Astrocyte (in vitro differentiated cells and primary cell): ENCODE results near the gene CCS. TPM values are rescaled to one million over a fixed set of nuclear protein-coding genes. Genes with fewer than 3 reads are reported as not detected.

Experiments
- DNase-seq: peaks from one replicate; pipeline ENCODE4 v3.0.0-alpha.2; 2010; ENCODE audit warnings: low read depth
- FAIRE-seq: peaks from 2 replicates; lab custom pipeline; 2011; peaks lifted over from hg19 to GRCh38; lab: Jason Lieb, UNC
- H2AFZ ChIP-seq: 2 replicates; pipeline ENCODE4 v1.6.0; 2012; ENCODE audit warnings: low read depth, low read length, inconsistent platforms
- H3K27ac ChIP-seq: 2 replicates; pipeline ENCODE4 v1.5.1; 2011; ENCODE audit warnings: low read depth, low read length, inconsistent platforms
- H3K27me3 ChIP-seq: 2 replicates; pipeline ENCODE4 v1.6.0; 2011; ENCODE audit warnings: low read length, inconsistent platforms; ENCODE audit not compliant: insufficient read depth
- H3K36me3 ChIP-seq: 2 replicates; pipeline ENCODE4 v1.5.1; 2011; ENCODE audit warnings: low read length, inconsistent platforms; ENCODE audit not compliant: insufficient read depth
- H3K4me1 ChIP-seq: 2 replicates; pipeline ENCODE4 v1.5.1; 2011; ENCODE audit warnings: low read length, inconsistent platforms; ENCODE audit not compliant: insufficient read depth
- H3K4me2 ChIP-seq: 2 replicates; pipeline ENCODE4 v1.6.0; 2012; ENCODE audit warnings: low read length, inconsistent platforms
- H3K4me3 ChIP-seq: 2 replicates; pipeline ENCODE4 v1.5.1; 2011; ENCODE audit warnings: low read depth, mild to moderate bottlenecking, low read length, inconsistent platforms; ENCODE audit not compliant: insufficient read depth
- H3K79me2 ChIP-seq: 2 replicates; pipeline ENCODE4 v1.6.0; 2012; ENCODE audit warnings: mild to moderate bottlenecking, low read length, inconsistent platforms; ENCODE audit not compliant: insufficient read depth
- H3K9ac ChIP-seq: 2 replicates; pipeline ENCODE4 v1.6.0; 2012; ENCODE audit warnings: mild to moderate bottlenecking, low read length, inconsistent platforms
- H3K9me3 ChIP-seq: 2 replicates; pipeline ENCODE4 v1.5.1; 2012; ENCODE audit warnings: low read depth, mild to moderate bottlenecking, low read length, inconsistent platforms; ENCODE audit not compliant: insufficient read depth
- H4K20me1 ChIP-seq: 2 replicates; pipeline ENCODE4 v1.6.0; 2012; ENCODE audit warnings: low read length, inconsistent platforms; ENCODE audit not compliant: insufficient read depth
- H3K27ac Mint-ChIP-seq: one replicate; pipeline ENCODE4 v1.8.0; 2021; ENCODE audit warnings: mild to moderate bottlenecking, mixed read lengths; ENCODE audit not compliant: unreplicated experiment
- H3K27me3 Mint-ChIP-seq: one replicate; pipeline ENCODE4 v1.8.0; 2021; ENCODE audit warnings: low read depth, mixed read lengths; ENCODE audit not compliant: unreplicated experiment
- H3K36me3 Mint-ChIP-seq: one replicate; pipeline ENCODE4 v1.8.0; 2021; ENCODE audit warnings: low read depth, mixed read lengths; ENCODE audit not compliant: unreplicated experiment
- H3K4me1 Mint-ChIP-seq: one replicate; pipeline ENCODE4 v1.8.0; 2021; ENCODE audit warnings: low read depth, mixed read lengths; ENCODE audit not compliant: unreplicated experiment
- H3K4me3 Mint-ChIP-seq: one replicate; pipeline ENCODE4 v1.8.0; 2021; ENCODE audit warnings: mild to moderate bottlenecking, moderate library complexity, mixed read lengths; ENCODE audit not compliant: unreplicated experiment
- H3K9me3 Mint-ChIP-seq: one replicate; pipeline ENCODE4 v1.8.0; 2021; ENCODE audit warnings: mild to moderate bottlenecking, mixed read lengths; ENCODE audit not compliant: unreplicated experiment
- CTCF ChIP-seq: IDR thresholded peaks from 2 replicates; pipeline ENCODE4 v1.5.1; 2011; ENCODE audit warnings: low read depth, mild to moderate bottlenecking, inconsistent platforms, low read length, moderate library complexity; ENCODE audit not compliant: insufficient read depth
- EZH2 ChIP-seq: IDR thresholded peaks from 2 replicates; pipeline ENCODE4 v1.6.1; 2012; ENCODE audit warnings: mild to moderate bottlenecking, low read length, inconsistent platforms; ENCODE audit not compliant: insufficient read depth
- total RNA-seq: library from RNA; stranded (reverse); gene quantifications from 2 replicates; pipeline ENCODE4 v1.2.1, GENCODE V29; 2021

CCS gene
- total RNA-seq, 1 donor from 2014 or later = 23.2 TPM

GRCh38 chr11:66559866-66560676 lies 32.9 kb upstream of the CCS start:
- peaks cover 4% of the 10 kb centered on the region for H3K4me1 Mint-ChIP-seq

GRCh38 chr11:66561178-66561974 lies 31.6 kb upstream of the CCS start:
- H3K79me2 ChIP-seq = no peaks in the 10 kb centered on the region
- H2AFZ ChIP-seq = no peak overlapping the region
- no peak overlapping the region for H3K9ac ChIP-seq
- H3K4me3 ChIP-seq = no peak overlapping the region
- no peaks in the 10 kb centered on the region for H4K20me1 ChIP-seq
- no peak for TF ChIP-seq EZH2
- TF ChIP-seq CTCF = no peak
- H3K36me3 ChIP-seq = no peaks in the 10 kb centered on the region
- Mint-ChIP-seq H3K4me1 (peaks cover 5% of the 10 kb centered on the region), H3K4me3 (no peak overlapping the region), H3K9me3 (peaks cover 5% of the 10 kb centered on the region), H3K27me3 (peaks cover 28% of the 10 kb centered on the region), H3K36me3 (no peaks in the 10 kb centered on the region), H3K27ac (no peak overlapping the region)
- no peak overlapping the region for H3K27ac ChIP-seq
- no peaks in the 10 kb centered on the region for H3K4me1 ChIP-seq
- H3K9me3 ChIP-seq = no peaks in the 10 kb centered on the region
- DNase-seq (no peak), FAIRE-seq (no peak)
- no peak overlapping the region for H3K4me2 ChIP-seq
- peaks cover 2% of the 10 kb centered on the region for H3K27me3 ChIP-seq

More at GRCh38 chr11:66559866-66560676, 32.9 kb upstream of the CCS start:
- no peak overlapping the region for H2AFZ ChIP-seq
- H3K27ac ChIP-seq = no peak overlapping the region
- no peaks in the 10 kb centered on the region for H4K20me1 ChIP-seq
- Mint-ChIP-seq H3K9me3 (peaks cover 2% of the 10 kb centered on the region), H3K27me3 (peaks cover 26% of the 10 kb centered on the region), H3K36me3 (no peaks in the 10 kb centered on the region), H3K27ac (no peak overlapping the region), H3K4me3 (no peak overlapping the region)
- H3K9ac ChIP-seq = no peak overlapping the region
- H3K4me3 ChIP-seq = no peak overlapping the region
- no peak for FAIRE-seq
- H3K4me1 ChIP-seq = no peaks in the 10 kb centered on the region
- H3K79me2 ChIP-seq = no peaks in the 10 kb centered on the region
- no peaks in the 10 kb centered on the region for H3K36me3 ChIP-seq
- H3K9me3 ChIP-seq = no peaks in the 10 kb centered on the region
- DNase-seq = no peak
- no peak for TF ChIP-seq CTCF
- TF ChIP-seq EZH2 = no peak
- H3K4me2 ChIP-seq = no peak overlapping the region
- peaks cover 2% of the 10 kb centered on the region for H3K27me3 ChIP-seq
